Skin of body (tissue), 2 donors: ENCODE measurements around the gene GORASP1. TPM values are rescaled to one million over a fixed set of nuclear protein-coding genes. Genes with fewer than 3 reads are reported as not detected.
A peak's percentile ranks its signal among the peaks of the same experiment; 100 is the strongest.
"Not testable (repeated sequence)": the region's sequence is repeated elsewhere in the genome, so short reads cannot be mapped to it uniquely, and the experiment has no call there.

Experiments used
- DNase-seq: peaks from one replicate; lab custom pipeline; 2025; lab: John Stamatoyannopoulos, UW
- total RNA-seq: library from RNA; depleted of rRNA; stranded (reverse); fragments of >200 nt; gene quantifications from one replicate; pipeline ENCODE4 v1.2.3, GENCODE V29; 2014

GORASP1 gene
- total RNA-seq, 1 donor from 2014 or later: 29.9 TPM

DNA sequence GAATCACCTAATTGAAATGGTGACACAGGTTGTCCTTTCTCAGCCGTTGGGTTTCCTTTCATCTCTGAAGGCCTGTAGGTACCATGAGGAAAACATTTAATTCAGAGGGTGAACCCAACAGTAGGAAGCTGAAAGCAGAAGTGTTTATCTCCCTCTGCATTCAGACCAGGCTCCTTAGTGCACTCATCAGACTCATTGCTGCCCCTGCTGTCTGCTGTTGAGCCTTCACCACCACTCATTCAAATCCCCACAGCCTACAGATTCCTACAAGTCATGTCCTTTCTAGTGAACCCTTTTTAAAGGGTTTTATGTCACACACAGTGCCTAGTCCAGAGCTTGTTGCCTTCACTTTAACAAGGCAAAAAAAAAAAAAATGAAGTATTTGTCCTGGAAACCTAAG lies 42.2 kb downstream of the GORASP1 start:
- DNase-seq: no peak

DNA sequence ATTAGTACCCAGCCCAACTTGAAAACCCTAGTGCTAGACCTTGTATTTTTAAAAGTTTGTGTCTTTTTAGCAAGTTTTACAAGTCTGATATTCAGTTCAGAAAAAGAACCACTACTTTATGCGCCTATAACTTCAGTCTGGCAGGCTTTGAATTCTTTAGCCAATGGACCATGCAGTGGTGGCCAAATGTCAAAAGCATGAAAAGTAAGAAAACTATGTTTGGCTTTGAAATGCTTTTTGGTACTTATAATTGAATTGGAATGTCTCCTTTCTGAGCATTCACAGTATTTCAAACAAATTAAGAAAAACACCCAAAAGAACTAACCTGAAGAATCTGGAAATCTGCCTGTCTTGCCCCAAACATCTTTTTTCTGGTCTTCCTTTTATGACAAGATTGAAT lies 42.8 kb downstream of the GORASP1 start:
- DNase-seq: no peak

DNA sequence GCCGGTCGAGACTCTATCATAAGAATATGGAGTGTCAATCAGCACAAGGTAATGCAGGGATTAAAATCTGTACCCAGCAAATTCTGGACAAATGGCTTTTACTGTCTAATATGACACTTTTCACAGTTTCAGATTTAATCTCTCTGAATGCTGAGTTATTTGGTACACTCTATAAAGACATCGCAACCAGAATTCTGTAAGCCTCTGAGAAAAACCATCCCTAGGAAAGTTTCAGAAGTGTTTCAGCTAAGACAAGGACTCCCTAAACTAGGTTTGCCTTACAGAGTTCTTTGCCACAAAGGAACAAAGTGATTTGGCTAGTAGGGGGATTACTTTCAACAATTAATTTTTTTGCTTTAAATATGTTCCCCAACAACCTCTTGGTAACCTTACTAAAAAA lies 44.3 kb downstream of the GORASP1 start:
- DNase-seq: no peak

DNA sequence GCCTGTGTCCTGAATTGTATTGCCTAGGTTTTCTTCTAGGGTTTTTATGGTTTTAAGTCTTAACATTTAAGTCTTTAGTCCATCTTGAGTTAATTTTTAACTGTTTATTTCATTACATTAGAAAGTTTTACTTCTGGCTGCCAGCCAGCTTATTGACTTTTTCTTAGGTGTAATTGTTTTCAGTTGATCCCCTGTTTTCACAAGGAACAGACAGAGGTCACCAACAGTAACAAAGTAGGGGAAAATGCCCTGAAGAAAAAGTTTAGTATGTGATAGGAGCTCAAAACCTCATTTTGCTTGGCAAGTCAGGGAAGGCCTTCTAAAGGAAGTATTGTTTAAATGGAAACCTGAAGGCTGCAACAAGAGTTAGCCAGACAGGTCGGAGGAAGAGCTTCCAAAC lies 45.2 kb downstream of the GORASP1 start:
- DNase-seq: no peak

DNA sequence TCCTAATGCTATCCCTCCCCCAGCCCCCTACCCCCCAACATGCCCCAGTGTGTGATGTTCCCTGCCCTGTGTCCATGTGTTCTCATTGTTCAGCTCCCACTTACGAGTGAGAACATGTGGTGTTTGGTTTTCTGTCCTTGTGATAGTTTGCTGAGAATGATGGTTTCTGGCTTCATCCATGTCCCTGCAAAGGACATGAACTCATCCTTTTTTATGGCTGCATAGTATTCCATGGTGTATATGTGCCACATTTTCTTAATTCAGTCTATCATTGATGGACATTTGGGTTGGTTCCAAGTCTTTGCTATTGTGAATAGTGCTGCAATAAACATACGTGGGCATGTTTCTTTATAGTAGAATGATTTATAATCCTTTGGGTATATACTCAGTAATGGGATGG lies 46.2 kb downstream of the GORASP1 start:
- not testable (repeated sequence) for DNase-seq

DNA sequence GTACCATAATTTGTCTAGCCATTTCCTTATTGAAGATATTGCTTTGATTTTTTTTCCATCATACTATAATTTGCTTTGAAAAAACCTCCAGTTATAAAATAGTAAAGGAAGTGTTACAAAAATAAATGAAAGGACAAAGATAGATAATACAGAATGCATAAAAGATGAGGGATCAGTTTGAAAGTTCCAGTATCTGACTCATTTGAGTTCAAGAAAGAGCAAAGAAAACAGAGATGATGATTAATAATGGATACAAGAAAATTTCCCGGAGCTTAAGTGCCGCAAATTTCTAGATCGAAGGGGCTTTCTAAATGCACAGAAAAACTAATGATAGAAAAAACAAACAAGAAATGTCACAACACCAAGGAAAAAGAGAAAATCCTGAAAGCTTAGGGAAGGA lies 51.3 kb downstream of the GORASP1 start:
- no peak for DNase-seq

DNA sequence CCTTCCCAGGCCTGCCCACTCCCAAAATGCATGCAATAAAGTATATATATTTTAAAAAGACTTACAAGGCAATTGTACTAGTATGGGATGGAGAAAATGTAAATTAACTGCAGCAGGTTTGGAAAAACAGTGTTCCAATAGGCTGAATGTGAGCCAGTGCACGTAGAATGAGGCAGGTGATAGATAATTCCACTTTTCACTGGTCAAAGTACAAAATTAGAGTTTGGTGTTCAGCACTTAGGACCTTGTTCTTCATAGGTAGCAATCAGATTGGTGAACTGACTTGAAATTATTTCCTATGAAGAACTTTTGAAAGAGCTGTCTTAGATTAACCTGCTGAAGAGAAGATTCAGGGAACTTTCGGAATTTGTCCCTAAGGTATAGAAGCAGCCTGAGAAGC lies 53.7 kb downstream of the GORASP1 start:
- no peak for DNase-seq

DNA sequence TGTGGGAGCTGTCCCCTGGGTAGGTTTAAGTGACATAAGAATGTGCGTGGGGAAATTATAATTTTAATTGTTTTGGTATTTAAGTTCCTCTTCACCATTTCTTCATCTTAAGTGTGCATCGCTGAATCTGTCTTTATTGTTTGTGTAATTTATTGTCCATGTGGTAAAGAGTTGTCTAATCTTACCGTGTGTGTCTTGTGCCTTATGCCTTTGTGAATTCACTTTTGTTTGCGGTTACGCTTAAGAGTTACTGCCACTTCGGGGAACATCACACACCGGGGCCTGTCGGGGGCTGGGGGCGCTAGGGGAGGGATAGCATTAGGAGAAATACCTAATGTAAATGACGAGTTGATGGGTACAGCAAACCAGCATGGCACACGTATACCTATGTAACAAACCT lies 54.8 kb downstream of the GORASP1 start:
- DNase-seq: no peak

DNA sequence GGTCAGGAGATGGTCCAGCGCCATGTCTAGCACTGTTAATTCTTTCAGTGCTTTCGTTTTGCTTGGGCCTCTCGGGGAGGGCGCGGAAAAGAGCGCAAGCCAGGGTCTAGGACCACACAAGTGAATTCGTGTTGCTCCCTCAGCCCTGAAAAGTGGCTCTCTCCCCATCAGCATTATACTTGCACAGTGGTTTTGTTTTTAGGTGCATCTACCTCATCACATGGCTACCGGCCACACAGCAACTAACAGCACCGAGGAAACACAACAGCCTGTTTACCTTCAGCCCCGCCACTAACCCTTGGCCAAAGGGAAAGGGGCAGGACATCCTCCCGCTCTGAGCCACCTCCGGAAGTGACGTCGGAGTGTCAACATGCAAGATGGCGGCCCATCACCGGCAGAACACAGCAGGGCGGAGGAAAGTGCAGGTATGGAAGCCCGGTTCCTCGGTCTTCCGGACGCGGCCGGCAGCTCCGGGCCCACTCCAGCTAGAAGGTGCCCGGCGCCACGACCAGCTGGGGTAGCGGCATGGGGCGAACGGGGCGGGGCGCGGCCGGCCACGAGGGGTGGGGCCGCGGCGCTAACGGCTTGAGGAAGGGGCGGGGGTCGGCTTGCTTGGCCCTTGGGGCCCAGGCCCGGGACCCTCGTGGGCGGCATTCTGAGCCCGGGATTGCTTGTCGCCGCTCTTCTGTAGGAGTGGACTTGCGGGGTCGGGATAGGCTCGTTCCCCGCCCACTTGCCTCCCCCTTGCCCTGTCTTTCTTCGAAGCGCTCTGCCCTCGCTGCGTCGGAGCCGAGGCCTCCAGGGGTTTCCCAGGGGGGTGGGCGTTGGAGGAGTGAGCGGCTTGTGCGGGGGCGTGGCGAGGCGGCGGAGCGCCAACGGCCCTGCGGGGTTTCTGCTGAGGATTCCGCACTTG lies 55.5 kb downstream of the GORASP1 start, which contains the start of the genes SCN11A and WDR48:
TSS of gene SCN11A (minus strand) at position 296 of the 913 bp plus-strand sequence. CDS start 101,582 bp downstream, outside the sequence.
TSS of gene WDR48 (plus strand) at position 368 of the 913 bp plus-strand sequence. CDS start at position 378, 10 bp downstream.
- peak; percentile 92 for DNase-seq

DNA sequence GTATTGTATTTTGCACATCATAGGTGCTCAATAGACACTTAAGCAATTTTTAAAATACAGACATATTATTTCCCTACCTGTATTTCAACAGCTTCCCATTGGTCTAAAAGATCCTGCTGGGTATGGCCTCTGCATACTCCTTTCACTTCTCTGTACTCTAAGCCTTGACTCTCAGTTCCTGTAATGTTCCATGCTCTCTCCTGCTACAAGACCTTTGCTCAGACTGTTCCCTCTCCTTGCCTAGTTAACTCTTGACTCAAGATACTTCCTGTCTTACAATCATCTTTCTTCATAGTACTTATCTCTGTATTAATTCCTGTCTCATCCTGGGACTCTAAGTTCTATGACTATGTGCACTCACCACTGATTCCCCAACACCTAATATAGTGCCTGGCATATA lies 57.4 kb downstream of the GORASP1 start:
- no peak for DNase-seq

Other genes with a start within 250 kb of the GORASP1 start
- gene SCN11A, start 55.7 kb downstream of the GORASP1 start, total RNA-seq: 1.9 TPM
- gene WDR48, start 55.6 kb downstream of the GORASP1 start, total RNA-seq: 44.1 TPM
- gene TTC21A, start 53 bp upstream of the GORASP1 start, total RNA-seq: 4.3 TPM
- gene CSRNP1, start 46.0 kb upstream of the GORASP1 start, total RNA-seq: 27.8 TPM
- gene XIRP1, start 85.0 kb upstream of the GORASP1 start, total RNA-seq: 11.8 TPM
- 1.5 TPM for gene CX3CR1, start 172.4 kb upstream of the GORASP1 start, total RNA-seq
- gene CCR8, start 222.1 kb upstream of the GORASP1 start, total RNA-seq: not detected